HG03432 (cell line): ENCODE data around the gene HNRNPH3.
A peak's percentile ranks its signal among the peaks of the same experiment; 100 is the strongest.
"Not testable (repeated sequence)": the region's sequence is repeated elsewhere in the genome, so short reads cannot be mapped to it uniquely, and the experiment has no call there.

Experiments used
- ATAC-seq: cut with Tn5 transposase; IDR thresholded peaks from one replicate; pipeline ENCODE4 v1.9.1; 2021; ENCODE audit warnings: mild to moderate bottlenecking, moderate library complexity; ENCODE audit not compliant: unreplicated experiment

HNRNPH3 gene, protein sequence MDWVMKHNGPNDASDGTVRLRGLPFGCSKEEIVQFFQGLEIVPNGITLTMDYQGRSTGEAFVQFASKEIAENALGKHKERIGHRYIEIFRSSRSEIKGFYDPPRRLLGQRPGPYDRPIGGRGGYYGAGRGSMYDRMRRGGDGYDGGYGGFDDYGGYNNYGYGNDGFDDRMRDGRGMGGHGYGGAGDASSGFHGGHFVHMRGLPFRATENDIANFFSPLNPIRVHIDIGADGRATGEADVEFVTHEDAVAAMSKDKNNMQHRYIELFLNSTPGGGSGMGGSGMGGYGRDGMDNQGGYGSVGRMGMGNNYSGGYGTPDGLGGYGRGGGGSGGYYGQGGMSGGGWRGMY

DNA sequence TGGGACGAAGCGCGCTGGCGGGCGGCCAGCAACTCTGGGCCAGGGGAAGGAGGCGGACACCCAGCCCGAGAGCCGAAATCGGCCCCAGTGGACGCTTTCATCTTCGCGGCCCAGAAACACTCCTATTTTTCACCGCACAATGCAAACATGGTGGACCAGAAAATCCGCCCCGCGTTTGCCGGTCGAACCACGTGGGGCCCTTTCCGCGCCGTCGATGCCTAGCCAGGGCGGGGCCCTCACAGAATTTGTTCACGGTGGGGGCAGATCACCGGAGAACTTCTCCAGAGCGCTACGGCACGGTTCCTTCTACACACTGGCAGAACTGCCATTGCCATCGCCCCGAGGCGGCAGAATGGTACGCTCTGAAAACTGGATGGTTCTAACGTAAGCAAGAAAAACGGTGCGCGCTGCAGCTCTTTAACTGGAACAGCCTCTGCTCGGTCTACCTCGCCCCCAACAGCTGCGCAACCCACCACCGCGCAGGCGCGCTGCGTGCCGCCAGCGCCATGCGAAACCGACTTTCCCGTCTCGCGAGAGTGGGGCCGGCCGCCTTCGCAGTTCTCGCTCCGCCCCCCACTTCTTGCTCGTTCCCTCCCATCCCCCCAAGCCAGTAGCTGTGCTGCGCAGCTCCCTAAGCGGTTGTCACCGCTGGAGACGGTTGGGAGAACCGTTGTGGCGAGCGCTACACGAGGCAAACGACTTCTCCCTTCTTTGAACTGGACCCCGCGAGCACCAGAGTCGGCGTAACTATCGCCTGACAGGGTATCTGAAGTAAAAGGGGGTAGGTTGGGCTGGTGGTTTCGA is at the start of gene HNRNPH3:
HNRNPH3 (plus strand) TSS at position 610 of the 804 bp plus-strand sequence. CDS start 5,158 bp downstream, outside the sequence.
- peak; percentile 87 for ATAC-seq

DNA sequence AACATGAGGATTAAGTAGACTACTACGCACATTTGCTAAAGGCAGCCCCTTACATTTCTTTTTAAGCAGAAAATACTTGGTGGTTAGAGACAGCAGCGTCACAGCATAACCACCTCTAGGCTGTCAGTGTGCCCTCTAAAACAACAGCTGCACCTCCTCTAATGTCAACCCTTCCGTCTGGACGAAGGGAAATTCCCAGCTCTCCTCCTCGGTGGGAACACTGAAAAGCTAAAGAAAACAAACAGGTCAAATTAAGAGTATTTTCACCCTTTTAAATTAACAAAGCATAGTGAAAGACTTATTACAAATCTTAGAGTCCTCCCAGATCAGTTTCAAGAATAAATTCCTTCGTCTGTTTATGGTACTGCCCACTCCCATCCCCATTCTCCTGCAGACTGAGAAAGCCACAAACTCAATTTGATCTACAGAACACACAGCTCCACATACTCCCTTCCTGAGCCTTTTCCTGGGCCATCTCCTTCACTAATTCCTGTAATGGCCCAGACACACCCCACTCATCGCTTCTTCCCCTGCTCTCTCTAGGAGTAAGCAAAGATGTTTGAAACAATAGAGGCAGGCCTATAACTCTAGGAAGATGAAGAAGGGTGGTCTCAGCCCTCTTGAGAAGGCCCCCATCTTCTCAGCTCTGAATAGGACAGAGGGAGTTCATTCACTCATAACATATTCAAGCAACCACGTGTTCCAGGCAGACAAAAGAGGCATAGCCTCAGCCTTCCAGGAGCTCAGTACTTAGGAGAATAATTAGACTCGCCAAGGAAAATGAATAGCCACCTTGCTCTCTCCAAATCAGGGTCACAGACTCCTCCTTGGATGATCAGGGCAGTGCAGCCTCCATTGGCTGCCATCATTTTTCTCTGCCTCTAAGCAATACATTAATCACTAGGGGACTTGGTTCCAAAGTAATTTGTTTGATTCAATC is 47.5 kb upstream of the HNRNPH3 start:
- ATAC-seq = no peak

DNA sequence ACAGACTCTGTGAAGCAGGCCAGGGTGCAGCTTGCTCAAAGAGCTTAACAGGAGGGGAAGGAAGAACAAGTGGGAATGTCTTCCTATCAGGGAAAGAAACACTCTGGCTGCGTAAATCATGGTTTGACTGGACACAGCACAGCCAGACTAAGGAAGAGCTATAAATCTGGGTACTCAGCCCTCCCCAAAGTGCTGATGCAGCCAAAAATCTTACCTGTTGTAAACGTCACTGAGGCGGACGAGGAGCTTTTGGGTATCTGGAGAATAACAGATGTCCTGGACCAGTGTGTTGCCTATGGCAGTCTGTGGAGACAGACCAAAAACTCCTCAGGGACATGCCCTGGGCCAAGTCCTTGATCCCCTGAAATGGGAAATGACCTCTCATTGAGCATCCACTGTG is 43.1 kb upstream of the HNRNPH3 start:
- ATAC-seq = no peak

DNA sequence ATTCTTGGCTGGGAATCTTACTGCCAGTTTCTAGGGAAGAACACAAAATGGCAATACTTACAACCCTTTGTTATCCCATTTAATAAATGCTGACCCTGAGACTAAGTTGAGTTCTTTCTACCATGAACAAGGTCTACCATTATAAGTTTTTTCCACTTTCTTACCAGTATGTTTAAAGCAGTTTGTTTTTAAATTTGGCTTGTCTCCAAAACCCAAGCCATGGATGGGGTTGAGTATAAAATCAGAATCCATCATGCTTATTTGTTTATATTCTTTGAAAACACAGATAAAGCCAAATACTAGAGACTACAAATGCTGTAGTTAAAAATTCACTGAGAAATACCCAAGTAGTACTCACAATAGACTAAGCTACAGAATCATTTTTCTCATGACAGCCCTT is 41.1 kb upstream of the HNRNPH3 start:
- ATAC-seq = no peak

DNA sequence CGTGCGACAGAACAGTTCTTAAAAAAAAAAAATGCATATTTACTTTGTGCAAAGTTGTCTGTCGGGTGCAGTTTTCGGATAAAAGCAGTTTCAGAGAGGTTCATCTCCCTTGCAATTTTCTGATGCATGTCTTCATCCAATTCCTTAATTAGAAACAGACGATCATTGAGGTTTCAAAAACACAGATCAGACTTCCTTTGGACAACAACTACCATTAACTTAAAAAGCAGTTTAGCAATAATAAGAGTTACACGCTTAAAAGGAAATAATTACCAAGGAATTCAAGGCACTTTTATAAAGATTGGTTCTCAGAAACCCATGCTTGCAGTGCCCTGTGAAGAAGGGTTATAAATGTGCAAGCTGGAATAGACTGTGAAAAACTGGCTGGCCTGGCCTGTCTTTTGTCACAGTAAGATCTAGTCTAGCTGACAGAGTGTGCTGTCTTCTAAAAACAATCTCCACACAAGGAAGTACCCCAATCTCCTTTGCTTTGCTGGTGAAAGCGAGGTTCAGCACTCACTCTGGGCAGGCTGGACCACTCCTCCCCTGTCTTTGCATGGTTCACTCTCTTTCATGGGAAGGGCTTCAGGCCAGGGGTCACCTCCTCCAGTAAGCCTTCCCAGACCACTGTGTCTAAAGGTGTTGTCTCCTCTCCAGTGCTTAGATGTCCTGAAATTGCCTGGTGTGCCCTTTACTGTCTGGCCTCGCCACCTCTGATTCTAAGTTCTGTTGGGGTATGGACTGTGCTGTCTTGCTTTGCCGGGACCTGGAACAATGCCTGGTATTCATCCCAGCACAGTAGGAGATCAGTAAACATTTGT is 34.8 kb upstream of the HNRNPH3 start:
- ATAC-seq = no peak

DNA sequence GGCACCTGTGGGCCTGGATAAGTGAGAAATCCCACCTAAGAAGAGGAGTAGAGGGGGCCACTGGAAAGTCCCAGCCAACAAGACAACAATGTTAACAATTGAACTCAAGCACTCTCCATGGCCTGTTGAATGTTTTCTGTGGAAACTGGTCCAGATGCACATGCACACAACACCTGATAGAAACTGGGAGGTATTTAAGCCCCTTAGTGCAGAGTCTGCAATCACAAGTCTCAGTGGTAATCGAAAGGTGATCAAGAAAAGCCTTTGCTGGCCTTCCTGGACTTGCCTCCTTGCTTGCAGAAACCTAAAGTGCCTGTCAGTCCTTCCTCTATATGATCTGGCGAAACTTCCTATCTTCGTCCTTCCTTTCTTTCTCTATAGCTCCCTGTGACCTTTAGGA is 30.6 kb upstream of the HNRNPH3 start:
- no peak for ATAC-seq

DNA sequence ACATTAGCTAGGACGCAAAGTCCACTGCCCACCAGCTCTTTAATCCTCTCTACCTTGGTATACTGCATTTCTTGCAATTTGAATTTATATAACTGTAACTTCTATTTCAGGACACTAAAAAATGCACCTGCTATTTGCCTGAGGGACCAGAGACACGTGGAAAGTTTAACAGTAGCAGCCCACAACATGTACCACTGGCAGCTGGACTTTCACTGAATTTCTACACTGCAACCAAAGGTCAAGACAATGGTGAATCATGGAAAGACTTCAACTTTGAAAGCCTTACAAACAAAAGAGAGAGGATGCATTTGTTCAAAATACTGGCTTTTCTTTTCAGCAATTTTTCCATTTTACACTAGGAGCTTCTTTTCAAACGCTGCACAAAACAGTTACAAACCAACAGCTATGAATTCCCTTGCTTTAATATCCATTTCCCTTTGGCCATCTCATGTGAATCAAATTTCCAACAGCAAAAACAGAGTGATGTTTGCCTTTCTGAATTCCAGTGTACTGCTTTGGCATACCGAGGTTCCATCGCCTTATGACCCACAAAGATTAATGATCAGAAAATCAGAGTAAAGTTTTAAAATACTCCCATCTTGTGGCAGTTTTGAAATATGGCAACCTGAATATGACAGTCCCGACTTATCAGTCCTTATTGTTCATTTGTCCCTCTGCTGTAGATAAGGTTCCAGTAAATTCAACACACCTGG is 29.9 kb upstream of the HNRNPH3 start:
- ATAC-seq = peak; percentile 71

DNA sequence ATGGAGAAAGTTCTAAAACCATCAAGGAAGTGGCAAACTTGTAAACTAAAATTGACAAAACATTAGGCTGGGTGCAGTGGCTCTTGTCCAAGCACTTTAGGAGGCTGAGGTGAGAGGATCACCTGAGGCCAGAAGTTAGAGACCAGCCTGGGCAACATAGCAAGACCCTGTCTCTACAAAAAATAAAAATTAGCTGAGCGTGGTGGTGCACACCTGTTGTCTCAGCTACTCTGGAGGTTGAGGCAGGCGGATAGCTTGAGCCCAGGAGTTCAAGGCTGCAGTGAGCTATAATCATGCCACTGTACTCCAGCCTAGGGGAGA is 29.4 kb upstream of the HNRNPH3 start:
- peak; percentile 13 for ATAC-seq

DNA sequence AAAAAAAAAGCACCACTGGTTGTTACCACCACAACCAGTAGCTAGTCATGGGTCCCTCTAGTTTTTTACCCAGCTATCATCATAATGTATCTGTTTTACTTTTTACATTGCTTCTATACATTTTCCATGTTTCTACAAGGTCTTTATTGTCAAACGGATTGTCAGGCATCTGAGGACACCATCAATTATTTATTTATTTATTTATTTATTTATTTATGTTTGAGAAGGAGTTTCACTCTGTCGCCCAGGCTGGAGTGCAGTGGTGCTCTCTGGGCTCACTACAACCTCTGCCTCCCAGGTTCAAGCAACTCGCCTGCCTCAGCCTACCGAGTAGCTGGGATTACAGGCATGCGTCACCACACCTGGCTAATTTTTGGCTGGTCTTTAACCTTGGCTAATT is 29.0 kb upstream of the HNRNPH3 start:
- no peak for ATAC-seq

DNA sequence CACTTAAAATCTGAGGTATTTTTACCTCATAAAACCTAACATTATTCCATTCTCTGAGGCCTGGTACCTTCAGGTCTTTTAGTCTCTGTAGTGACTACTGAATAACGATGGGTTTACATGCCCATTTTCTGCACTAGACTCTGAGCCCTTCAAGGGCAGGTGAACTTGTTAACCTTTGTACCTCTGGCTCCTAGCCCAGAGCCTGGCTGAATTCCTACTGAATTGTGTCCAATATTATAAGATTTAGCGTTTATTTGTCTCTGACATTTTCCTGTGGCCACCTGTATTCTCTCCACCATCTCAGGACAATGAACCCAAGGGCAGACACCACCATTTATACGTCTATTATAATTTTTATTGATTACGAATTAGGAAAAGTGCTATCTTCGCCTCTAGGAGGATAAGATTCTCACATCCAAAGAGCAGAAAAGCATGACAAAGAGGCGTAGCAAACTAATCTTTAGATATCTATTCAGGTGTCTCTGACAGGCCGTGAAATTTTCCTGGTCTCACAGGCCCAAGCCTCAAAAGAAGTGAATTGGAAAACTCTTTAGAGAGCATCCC is 27.9 kb upstream of the HNRNPH3 start:
- ATAC-seq = no peak

DNA sequence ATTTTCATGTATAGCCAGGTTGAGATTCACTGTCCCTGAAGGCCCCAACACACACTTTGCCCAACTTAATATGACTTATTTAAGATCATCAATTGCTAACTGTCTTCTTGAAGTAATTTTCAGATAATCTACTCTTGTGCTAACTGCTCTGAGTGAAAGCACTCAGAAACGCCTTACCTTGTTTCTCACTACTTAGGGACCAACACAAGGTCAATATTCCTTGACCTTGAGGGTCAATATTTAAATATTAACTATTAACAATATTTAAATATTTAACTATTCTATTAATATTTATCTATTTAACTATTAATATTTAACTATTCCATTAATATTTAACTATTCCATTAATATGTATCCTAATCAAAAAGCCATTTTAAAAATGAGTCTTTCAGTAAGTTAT is 26.0 kb upstream of the HNRNPH3 start:
- ATAC-seq = no peak

DNA sequence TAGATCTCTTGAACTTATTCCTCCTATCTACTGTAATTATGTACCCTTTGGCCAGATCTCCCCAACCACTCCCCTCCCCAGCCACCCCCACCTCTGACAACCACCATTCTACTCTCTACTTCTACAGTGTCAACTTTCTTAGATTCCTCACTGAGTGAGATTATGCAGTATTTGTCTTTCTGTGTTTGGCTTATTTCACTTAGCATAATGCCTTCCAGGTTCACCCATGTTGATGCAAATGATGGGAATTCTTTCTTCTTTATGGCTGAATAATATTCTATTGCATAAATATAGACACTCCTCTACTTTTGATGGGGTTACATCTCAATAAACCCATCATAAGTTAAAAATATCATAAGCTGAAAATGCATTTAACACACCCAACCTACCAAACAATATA is 21.3 kb upstream of the HNRNPH3 start:
- ATAC-seq = no peak

DNA sequence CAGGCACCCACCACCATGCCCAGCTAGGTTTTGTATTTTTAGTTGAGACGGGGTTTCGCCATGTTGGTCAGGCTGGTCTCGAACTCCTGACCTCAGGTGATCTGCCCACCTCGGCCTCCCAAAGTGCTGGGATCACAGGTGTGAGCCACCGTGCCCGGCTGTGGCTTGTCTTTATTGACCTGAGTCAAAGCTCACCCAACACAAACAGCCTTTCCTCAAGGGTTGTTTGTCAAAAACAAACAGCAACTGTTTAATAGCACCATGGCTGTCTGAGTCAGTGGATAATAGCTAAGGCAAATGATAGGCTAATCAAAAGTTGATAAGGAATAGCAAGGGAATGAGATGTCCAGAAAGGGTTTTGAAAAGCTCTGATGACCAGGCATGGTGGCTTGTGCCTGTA is 16.9 kb upstream of the HNRNPH3 start:
- ATAC-seq = not testable (repeated sequence)

DNA sequence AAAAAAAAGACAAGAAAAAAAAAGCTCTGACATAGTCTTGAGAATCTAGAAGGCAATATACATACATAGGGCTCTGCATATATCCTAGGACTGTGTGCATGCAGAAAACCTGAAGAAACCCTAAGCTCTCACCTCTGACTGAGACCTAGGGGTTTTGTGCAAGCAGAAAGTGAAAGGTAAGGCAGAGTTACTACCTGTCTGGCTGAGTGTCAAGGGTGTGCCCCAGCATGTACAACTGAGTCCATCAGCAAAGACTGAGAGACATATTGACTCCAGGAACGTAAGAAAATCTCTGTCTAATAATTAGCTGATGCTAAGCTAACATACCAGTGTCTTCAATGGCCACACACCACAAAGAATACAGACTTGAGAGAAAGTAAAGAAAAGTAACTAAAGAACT is 16.3 kb upstream of the HNRNPH3 start:
- no peak for ATAC-seq

DNA sequence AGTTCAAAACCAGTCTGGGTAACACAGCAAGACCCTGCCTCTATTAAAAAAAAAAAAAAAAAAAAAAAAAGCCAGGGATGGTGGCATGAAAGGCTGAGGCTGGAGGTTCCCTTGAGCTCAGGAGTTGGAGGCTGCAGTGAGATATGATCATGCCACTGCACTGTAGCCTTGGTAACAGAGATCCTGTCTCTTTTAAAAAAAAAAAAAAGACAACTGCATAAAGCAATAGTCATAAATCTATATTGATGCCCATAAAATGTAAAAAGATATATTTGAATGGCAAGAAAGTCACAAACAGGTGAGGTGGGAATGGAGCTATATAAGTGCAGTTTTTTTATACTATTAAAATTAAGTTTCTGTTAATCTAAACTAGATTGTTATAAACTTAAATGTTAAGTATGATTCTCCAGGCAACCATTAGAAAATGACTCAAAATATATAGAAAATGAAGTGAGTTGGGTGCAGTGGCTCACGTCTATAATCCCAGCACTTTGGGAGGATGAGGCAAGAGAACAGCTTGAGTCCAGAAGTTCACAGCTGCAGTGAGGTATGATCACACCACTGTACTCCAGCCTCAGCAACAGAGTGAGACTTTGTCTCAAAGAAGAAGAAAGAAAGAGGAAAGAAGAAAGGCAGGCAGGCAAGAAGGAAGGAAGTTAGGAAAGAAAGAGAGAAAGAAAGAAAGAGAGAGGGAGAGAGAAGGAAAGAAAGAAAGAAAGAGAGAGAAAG is 13.4 kb upstream of the HNRNPH3 start:
- no peak for ATAC-seq

DNA sequence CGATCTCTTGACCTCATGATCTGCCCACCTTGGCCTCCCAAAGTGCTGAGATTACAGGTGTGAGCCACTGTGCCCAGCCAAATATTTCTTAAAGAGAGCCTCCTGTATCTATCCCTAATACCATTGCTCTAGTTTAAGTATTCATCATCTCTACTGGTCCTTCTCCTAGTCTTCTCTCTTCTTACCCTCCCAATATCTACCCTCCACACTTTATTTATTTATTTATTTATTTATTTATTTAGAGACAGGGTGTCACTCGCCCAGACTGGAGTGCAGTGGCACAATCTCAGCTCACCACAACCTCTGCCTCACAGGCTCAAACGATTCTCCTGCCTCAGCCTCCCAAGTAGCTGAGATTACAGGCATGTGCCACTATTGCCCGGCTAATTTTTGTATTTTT is 7.5 kb upstream of the HNRNPH3 start:
- not testable (repeated sequence) for ATAC-seq

DNA sequence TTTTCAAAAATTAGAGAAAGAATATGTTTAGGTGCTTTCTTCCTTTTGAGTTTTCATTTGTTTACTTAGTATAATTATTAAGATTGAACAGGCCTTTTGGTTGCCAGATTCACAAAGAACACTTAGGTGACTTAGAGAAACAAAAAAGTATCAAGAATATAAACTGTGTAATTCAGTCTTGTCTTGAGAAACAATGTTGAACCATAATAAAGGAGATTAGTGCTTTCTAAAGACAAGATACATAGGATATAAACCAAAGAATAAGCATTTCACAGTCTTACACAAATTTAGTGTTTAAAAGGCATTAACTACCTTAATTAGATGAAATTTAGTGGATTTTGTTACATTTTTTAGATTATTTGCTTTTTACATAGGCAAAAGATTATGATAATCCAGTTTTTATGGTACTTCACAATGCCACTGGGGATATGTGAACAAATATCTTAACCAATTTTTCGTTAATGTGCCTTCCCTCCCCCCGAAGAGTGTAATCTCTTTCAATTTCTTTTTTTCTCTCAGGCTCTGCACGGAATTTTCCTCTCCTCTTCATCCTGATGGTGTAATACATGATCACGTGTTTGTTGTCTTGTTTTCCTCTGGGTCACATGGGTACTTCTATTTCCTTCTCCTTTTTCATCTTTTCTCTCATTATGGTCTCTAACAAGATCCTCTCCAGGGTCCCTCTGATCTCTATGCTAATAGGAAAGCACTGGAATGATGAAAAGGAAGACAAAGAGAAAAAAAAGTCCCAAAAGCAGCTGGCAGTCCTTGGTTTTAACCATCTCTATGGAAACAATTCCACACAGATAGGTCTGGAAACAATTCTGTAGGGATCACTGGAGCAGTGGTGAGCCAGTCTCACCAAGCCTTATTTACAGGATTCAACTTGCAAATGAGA is 3.7 kb upstream of the HNRNPH3 start:
- ATAC-seq = no peak

DNA sequence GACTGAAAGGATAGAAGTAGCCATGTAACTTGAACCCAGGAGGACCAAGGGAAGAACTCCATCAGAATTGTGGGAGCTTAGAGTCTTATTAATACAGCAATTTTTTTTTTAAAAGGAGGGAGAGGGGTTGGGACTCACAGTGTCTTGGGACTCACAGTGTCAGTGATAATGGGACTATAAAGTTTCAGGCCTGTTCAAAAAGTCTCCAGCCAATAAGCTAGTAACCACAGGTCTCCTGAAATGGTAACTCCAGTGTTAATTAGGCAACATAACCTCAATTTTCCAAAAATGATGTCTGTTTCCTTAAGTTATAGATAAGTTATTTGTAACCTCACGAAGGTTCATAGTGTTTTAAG is 2.4 kb upstream of the HNRNPH3 start:
- no peak for ATAC-seq
